Right renal cortex interstitium (tissue), 3 donors: ENCODE data around the gene STARD3. TPM values are rescaled to one million over a fixed set of nuclear protein-coding genes. Genes with fewer than 3 reads are reported as not detected.
A peak's percentile ranks its signal among the peaks of the same experiment; 100 is the strongest.

Source experiments
- DNase-seq, 3 donors: peaks; one replicate each; pipeline ENCODE4 v3.0.0-alpha.2; 2013; ENCODE audit warnings: low read depth in 3 of 3, low spot score in 2 of 3
- polyA plus RNA-seq, 3 donors: library from polyadenylated mRNA; unstranded; fragments of 120-200 nt; gene quantifications; one replicate each; pipeline ENCODE4 v1.2.1, GENCODE V29; 2013; ENCODE audit not compliant: insufficient read length in 3 of 3

Gene STARD3
- polyA plus RNA-seq, 3 donors, result 42.9 to 52.2 (median 49.1) TPM

DNA sequence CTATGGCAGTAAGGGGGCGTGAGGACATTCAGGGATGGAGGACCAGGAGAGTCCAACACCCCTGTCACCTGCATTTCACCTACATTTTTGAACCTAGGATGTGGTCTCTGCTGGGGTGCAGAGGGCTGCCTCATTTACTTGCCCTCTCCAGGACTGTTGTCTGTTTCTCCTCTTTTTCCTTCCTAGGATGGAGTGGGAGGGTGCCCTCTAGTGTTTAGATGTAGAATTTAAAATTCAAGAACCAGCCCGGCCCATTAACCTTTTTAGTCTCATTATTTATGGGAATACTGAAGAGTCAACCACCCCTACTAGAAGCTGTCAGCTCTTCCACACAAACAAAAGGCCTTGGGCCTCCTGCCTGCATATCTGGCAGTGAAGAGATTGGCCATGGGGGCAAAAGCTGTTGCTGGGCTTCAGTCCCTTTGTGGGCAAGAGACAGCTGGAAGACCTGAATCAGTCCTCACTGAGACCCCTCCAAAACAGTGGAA, 2.5 kb upstream of the STARD3 start:
- DNase-seq, result peak in 1 of 3 donors; percentile 53

DNA sequence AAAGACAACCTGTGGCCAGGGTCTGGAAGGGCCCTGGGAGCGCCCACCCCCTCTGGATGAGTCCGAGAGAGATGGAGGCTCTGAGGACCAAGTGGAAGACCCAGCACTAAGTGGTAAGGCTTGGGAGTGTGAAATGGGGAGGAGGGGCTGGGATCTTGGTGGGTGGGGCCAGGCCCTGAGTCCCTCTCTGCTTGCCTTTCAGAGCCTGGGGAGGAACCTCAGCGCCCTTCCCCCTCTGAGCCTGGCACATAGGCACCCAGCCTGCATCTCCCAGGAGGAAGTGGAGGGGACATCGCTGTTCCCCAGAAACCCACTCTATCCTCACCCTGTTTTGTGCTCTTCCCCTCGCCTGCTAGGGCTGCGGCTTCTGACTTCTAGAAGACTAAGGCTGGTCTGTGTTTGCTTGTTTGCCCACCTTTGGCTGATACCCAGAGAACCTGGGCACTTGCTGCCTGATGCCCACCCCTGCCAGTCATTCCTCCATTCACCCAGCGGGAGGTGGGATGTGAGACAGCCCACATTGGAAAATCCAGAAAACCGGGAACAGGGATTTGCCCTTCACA, 1.2 kb upstream of the STARD3 start:
- DNase-seq, result no peak

DNA sequence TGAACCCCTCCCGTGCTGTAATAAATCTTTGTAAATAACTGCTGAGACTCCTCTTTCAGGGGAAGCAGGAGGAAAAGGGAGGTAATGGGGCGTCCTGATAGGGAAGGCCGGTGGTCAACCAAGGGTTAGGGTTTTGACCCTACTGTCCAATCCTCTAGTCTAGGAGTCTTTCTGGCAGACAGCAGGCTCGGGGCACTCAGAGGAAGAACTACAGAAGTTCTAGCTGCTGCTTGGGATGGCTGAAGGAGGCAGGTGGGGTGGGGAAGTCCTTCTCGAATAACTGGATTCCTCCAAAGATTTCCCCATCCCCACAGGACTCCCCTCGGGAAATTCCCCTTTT, 387 bp upstream of the STARD3 start:
- no peak for DNase-seq

DNA sequence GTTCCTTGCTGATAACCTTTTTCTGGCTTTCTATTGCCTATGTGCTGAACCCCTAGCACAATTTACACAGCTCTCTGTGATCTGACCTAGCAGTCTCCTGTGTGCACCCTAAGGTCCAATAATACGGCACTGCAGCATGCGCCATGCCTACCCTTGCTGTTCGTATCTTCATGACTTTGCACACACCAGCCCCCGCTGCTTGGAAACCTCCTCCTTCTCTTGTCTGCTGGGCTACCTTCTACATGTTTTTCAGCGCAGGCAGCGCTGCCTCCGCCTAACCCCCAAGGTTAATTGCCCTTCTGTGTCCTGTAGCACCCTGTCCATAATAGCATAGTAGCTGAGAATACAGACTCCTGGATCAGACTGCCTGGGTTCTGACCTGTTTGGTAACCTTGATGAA, 1.4 kb downstream of the STARD3 start:
- no peak for DNase-seq

DNA sequence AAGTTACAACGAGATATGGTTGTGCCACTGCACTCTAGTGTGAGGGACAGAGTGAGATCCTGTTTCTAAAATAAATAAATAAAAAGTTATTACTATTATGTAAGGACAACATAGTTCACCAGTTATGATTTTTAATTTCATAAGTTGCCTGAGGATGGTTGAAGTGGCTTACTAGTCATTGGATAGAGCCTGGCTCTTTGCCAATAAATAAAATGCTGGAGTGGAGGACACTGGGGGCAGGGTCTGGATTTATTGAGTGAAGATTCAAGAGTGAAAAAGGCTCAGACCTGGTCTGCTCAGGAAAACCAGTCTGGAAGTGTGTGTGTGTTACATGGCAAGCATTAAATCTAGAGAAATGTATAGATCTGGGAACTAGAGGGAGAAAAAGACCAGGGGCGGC, 2.1 kb downstream of the STARD3 start:
- DNase-seq, result no peak

DNA sequence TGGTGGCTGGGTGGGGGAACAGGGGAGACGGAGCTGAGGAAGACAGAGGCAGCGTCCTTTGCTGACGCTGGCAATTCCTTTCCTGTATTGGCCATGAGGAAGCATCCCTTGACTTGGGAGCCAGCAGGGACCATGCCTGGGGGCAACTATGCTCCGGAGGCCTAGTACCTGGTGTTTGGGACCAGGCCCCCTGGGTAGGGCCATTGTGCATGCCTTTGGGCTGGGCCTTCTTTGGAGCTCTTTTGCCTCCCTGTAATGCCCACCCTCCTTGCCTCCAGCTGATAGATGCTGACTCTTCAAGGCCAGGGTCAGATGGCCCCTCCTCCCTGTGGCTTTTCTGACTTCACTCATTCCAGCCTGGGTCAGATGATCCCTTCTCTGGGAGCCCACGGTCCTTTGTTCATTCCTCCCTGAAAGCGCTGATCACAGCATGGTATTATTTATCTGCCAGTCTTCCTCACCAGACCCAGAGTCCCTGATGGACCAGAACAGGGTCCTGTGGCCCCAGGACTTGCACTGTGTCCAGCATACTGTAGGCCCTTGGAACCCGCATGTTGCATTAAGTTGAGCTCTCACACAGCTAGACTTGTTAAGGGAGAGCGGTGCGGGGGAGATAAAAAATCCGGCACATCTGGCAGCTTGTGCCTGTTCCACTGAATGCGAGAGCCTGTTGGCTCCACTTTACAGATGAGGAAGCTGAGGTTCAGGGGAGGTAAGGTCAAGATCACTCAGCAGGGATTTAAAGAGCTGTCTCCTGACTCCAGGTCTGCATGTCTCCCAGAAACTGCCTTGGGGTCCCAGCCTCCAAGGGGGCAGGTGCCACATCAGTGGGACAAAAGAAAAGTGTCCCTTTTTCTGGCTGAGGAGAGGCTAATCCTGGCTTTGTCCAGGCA, 2.9 kb downstream of the STARD3 start:
- DNase-seq, result no peak

DNA sequence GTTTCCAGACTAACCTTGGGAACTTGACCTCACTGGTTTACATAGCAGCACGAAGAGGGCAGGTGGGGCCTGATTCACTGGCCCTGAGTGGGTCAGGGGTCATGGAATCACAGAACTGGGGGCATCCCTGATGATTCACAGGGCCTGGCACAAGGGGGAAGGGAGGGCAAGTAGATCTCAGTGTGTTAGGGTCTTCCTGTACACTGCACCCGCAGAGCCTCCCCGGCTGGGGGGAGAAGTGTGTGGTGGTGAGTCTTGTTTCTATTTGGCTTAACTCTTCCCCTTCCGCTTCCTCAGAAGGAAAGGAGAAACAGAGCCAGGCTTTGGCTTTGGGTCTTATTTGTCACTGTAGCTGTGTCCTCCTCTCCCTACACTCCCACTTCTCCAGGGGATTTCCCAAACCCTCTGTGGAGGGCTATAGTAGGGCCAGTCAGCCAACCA, 3.7 kb downstream of the STARD3 start:
- DNase-seq, result no peak

DNA sequence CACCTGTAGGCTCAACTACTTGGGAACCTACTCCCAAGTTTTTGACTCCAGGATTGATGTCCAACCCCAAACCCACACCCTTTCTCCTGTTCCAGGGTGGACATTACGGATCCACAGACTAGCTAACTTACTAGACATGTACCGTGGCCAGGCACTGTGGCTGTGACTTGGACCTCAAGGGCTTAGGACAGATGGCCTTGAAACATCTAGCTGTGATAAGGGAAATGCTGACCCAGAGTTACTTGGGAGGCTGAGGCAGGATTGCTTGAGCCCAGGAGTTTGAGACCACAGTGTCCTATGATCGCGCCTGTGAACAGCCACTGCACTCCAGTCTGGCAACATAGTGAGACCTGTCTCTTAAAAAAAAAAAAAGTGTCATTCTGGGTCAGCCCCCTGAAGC, 4.2 kb downstream of the STARD3 start:
- no peak for DNase-seq

DNA sequence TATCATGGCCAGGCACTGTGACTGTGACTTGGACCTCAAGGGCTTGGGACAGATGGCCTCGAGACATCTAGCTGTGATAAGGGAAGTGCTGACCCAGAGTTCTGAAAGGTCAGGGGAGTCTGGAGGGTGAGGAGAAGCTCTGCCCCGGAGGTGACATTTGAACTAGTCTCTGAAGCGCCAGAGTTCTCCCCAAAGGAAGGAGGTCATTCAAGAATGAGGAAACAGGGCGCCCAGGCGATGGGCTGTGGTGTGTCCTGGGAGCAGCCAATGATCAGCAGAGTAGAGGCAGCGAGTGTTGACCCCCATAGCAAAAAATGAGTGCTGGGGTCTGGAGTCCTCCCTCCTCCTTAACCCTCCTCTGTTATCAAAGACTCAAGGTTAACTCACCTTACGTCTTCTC, 4.9 kb downstream of the STARD3 start:
- no peak for DNase-seq

DNA sequence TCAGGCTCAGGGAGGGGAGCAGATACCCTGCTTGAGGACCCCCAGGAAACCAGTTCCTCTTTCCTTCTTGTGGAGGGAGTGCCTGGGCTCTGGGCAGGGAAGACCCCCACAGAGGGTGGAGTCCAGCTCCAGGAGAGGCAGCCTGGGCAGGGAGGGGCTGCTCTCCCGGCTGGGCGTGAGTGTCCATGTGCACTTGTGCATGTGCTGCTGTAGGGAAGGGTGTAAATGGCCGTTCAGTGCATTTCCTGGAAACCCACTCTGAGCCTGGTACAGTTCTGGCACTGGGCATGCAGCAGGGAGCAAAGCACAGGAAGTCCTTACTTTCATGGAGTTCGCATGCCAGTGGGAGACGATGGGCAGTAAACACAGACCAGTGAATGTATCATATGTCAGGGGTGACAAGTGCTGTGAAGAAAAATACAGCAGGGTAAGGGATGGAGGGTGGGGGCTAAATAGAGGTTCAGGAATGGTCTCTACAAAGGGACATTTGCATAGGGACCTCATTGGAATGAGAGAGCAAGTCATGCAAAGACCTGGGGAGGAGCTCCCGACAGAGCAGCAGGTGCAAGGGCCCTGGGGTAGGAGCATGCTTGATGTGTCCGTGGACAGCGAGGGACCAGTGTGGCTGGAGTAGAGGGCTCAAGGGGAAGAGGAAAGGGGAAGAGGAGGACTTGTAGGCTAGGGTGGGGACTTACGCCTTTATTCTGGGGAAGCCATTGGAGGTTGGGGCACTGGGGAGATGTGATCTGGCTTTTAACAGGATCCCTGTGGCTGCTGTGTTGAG, 5.5 kb downstream of the STARD3 start:
- no peak for DNase-seq

DNA sequence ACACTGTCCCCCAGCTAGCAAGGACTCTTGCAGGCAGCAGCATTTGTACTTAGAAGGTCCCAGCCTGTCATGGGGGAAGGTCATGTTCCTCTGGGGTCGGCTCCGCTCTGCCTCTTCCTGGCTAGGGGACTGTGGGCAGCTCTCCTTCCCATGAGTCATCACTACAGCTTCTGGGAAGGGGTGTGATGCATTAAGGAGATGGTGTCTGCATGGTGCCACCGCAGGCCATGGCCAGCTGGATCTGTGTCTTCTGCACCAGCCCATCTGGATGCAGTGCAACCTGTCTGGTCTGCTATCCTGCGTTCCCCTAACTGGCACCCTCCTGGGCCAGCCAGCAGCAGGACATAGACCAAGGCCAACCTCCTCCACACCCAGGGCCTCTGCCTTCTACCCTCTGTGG, 6.3 kb downstream of the STARD3 start:
- DNase-seq, result no peak

DNA sequence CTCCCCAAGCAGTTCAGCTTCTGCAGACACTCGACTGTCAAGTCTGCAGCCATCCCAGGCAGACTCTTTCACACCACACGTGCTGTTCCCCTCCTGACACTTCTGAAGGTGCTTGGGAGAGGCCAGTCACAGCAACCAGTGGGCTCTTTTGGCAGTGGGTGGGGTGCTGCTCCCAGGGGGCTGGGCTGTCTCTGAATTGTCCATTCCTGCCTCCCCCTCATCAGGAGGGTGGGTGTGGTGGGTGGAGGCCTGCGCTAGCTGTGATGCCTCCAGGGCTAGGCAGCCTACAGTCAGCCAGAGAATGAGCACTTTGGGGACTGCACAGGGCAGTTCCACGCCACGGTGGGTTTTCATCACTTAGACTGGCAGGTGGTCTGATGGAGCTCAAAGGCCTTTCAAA, 10.3 kb downstream of the STARD3 start:
- DNase-seq, result no peak

DNA sequence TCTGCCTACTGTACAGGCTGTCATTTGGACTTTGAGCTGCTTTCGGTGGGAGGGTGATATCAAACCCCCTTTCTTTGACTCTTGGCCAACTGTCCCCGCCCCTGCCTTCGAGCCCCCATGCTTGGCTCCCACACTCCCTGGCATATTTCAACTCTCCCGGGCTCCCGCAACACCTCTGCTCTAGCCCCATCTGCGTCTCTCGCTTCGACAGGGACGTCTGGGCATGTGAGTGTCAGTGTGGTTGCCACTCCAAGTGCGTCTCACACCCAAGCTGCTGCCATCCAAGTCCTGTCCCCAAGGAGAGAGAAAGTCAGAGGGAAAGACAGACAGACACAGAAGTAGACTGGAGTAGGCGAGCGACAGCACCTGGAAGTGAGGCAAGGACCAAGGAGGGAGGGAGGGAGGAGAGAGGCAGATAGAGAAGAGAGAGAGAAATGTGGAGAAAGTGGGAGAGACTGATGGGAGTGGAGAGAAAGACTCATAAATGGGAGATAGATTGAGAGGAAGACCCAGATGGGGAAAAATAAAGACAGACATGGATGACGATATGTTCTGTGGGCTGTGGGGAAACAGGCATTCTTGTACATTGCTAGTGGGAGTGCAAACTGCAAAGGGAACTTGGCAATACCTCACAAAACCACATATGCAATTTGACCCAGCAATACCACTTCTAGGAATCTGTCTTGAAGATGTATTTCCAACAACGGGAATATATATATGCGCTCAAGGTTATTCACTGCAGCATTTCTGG, 11.8 kb downstream of the STARD3 start:
- DNase-seq, result no peak

DNA sequence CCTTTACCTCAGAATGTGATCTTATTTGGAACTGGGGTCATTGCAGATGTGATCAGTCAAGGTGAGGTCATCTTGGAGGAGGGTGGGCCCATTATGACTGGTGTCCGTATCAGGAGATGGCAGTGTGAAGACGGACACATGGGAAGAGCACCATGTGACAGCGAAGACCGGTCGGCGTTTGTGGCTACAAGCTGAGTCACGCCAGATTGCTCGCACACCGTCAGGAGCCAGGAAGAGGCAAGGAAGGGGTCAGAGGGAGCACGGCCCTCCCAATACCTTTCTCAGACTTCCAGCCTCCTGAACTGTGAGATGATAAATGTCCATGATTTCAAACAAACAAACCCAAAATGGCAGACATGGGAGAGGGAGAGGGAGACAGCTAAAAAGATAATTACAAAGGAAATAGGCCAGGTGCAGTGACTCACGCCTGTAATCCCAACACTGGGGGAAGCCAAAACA, 13.2 kb downstream of the STARD3 start:
- DNase-seq, result no peak

DNA sequence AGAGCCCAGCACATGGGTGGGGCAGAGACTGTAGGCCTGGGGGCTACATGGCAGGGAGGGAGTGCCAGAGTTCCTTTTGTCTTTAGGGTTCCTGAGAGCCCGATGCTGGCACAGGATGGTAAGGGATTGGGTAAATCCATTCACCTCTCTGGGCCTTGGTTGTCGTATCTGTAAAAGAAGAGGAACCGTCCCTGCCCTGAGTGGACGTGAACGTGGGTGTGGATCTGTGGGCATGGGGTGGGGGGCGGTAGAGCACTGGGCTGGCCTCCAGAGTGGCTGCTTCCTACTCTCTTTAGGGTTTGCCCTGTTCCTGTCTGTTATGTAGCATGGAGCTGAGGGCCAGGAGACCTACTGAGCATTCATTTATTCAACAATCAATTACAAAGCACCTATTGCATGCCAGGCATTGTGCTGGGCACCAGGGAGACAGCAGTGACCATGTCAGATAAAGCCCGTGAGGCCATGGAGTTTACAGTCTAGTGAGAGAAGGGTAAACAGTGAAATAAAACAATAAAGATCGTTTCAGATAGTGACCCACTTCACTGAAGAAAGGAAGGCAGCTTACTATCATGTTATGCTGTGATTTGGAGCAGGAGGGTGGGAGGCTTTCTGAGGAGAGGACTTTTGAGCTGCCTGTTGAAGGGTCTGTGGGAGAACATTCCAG, 15.1 kb downstream of the STARD3 start:
- no peak for DNase-seq

DNA sequence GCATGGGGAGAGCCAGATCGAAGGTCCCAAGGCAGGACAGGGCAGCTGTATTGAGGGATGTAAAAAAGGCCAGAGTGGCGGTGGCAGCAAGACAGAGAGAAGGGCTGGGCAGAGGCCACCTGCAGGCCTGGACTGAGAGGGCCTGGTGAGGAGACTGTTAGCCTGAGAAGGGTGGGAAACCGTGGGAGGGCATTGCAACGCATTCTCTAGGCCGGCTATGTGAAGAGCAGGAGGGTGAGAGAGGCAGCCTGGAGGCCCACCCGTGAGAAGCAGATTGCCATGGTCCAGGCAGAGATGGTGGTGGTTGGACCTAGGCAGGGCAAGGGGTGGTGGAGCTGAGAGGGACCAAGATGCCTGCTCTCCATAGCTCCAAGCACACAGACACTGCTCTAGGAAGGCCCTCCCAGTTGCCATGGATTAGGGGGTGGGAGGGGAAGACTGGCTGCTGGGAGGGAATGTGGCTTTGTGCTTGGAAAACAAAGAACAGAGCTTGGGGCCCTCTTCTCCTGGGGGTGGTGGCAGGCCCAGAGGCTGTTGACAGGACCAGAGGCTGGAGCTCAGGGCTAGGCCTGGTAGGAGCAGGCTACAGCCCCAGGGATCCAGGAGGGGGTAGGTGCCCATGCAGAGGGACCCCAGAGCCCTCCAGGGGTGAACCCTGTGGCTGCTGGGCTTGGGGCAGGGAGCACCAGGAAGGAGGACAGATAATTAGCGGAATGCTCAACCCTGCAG, 15.8 kb downstream of the STARD3 start:
- no peak for DNase-seq

DNA sequence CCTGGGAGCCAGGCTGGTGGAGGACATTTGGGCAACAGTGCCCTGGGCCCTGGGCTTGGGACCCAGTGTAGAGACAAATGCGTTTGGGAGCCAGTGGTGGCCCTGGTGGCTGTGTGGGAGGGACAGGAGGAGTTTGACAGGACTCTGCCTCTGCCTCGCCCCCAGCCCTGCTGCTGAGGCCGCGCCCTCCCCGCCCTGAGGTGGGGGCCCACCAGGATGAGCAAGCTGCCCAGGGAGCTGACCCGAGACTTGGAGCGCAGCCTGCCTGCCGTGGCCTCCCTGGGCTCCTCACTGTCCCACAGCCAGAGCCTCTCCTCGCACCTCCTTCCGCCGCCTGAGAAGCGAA, 16.3 kb downstream of the STARD3 start:
- DNase-seq, result no peak

DNA sequence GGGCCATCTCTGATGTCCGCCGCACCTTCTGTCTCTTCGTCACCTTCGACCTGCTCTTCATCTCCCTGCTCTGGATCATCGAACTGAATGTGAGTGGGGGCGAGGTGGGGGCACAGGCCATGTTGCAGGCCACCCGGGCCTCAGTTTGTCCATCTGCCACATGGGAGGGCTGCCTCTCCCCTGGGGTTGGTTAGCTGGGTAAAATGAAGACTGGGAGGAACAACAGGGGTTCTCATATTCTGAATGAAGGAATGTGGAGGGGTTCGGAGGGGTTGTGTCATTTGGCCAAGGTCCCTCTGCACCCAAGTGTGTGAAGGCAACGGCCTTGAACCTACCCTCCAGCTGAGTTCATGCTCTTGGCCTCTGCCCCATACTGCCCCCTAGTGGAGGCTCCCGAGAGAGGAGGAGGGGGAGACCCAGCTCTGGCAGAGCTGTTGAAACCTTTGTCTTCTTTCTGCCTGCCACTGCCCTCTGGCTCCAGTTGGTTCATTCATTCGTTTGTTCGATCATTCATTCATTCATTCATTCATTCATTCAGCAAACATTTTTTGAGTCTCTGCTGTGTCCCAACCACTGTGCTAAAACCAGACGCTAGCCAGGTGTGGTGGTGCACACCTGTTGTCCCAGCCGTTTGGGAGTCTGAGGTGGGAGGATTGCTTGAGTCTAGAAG, 16.9 kb downstream of the STARD3 start:
- no peak for DNase-seq

DNA sequence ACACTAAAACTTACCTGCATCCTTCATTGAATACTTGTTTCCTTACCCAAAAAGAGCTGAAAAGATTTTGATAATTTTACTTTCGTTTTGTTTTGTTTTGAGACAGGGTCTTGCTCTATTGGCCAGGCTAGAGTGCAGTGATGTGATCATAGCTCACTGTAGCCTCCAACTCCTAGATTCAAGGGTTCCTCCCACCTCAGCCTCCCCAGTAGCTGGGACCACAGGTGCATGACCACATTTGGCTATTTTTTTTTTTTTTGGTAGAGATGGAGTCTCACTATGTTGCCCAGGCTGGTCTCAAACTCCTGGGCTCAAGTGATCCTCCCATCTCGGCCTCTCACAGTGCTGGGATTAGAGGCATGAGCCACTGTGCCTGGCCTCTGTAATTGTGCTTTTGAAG, 18.2 kb downstream of the STARD3 start:
- DNase-seq, result no peak
